H9 (cell line): Measurements from ENCODE around the gene MPHOSPH6. TPM values are rescaled to one million over a fixed set of nuclear protein-coding genes. Genes with fewer than 3 reads are reported as not detected.

Source experiments
- DNase-seq: peaks from one replicate; pipeline ENCODE4 v3.0.0-alpha.2; 2017
- H2AFZ ChIP-seq: one replicate; pipeline ENCODE4 v1.6.1; 2013; ENCODE audit warnings: mild to moderate bottlenecking, low read length, control low read depth, moderate library complexity
- H2AK5ac ChIP-seq: 2 replicates; pipeline ENCODE4 v1.6.1; 2013; ENCODE audit warnings: low read length, control low read depth, mixed read lengths; ENCODE audit not compliant: insufficient read length
- H2BK120ac ChIP-seq: one replicate; pipeline ENCODE4 v1.6.1; 2013; ENCODE audit warnings: low read depth, mild to moderate bottlenecking, low read length, control low read depth, inconsistent platforms; ENCODE audit not compliant: poor library complexity, severe bottlenecking
- H2BK12ac ChIP-seq: 2 replicates; pipeline ENCODE4 v1.6.1; 2013; ENCODE audit warnings: low read length, control low read depth, mixed read lengths, low read depth; ENCODE audit not compliant: insufficient read length
- H2BK15ac ChIP-seq: 2 replicates; pipeline ENCODE4 v1.6.1; 2013; ENCODE audit warnings: low read depth, low read length, control low read depth
- H2BK20ac ChIP-seq: one replicate; pipeline ENCODE4 v1.6.1; 2013; ENCODE audit warnings: low read depth, mild to moderate bottlenecking, low read length, control low read depth, inconsistent platforms; ENCODE audit not compliant: poor library complexity, severe bottlenecking
- H2BK5ac ChIP-seq: 2 replicates; pipeline ENCODE4 v1.6.1; 2013; ENCODE audit warnings: low read length, control low read depth, mixed read lengths; ENCODE audit not compliant: insufficient read length
- H3K14ac ChIP-seq: 2 replicates; pipeline ENCODE4 v1.6.1; 2013; ENCODE audit warnings: low read length, control low read depth; ENCODE audit not compliant: insufficient read depth
- H3K18ac ChIP-seq: 2 replicates; pipeline ENCODE4 v1.6.1; 2013; ENCODE audit warnings: low read depth, mild to moderate bottlenecking, mixed read lengths, low read length, control low read depth; ENCODE audit not compliant: insufficient read length
- H3K23ac ChIP-seq: 2 replicates; pipeline ENCODE4 v1.6.1; 2013; ENCODE audit warnings: low read length, control low read depth, mixed read lengths, low read depth; ENCODE audit not compliant: insufficient read length
- H3K23me2 ChIP-seq: 2 replicates; pipeline ENCODE4 v1.6.1; 2013; ENCODE audit warnings: low read depth, mild to moderate bottlenecking, mixed read lengths, low read length, control low read depth; ENCODE audit not compliant: insufficient read length, poor library complexity, severe bottlenecking
- H3K27ac ChIP-seq: 2 replicates; pipeline ENCODE4 v1.5.1; 2013; ENCODE audit warnings: low read length, control low read depth, mixed read lengths, low read depth; ENCODE audit not compliant: insufficient read length
- H3K27me3 ChIP-seq: 2 replicates; pipeline ENCODE4 v1.6.1; 2013; ENCODE audit warnings: low read length, control low read depth, inconsistent platforms; ENCODE audit not compliant: insufficient read depth
- H3K4ac ChIP-seq: 2 replicates; pipeline ENCODE4 v1.6.1; 2013; ENCODE audit warnings: low read depth, mild to moderate bottlenecking, control low read depth, inconsistent platforms, low read length, moderate library complexity
- H3K4me1 ChIP-seq: 2 replicates; pipeline ENCODE4 v1.6.1; 2013; ENCODE audit warnings: low read length, control low read depth, inconsistent platforms; ENCODE audit not compliant: insufficient read depth
- H3K4me2 ChIP-seq: 2 replicates; pipeline ENCODE4 v1.6.1; 2013; ENCODE audit warnings: low read length, control low read depth, mixed read lengths; ENCODE audit not compliant: insufficient read length, insufficient read depth
- H3K56ac ChIP-seq: 2 replicates; pipeline ENCODE4 v1.6.1; 2013; ENCODE audit warnings: low read depth, mild to moderate bottlenecking, mixed read lengths, low read length, control low read depth; ENCODE audit not compliant: insufficient read length
- H3K79me1 ChIP-seq: 2 replicates; pipeline ENCODE4 v1.6.1; 2013; ENCODE audit warnings: low read depth, mild to moderate bottlenecking, moderate library complexity, low read length, control low read depth, inconsistent platforms; ENCODE audit not compliant: insufficient read depth, poor library complexity, severe bottlenecking
- H3K79me2 ChIP-seq: 2 replicates; pipeline ENCODE4 v1.6.1; 2013; ENCODE audit warnings: low read length, control low read depth, inconsistent platforms; ENCODE audit not compliant: insufficient read depth
- H3K9ac ChIP-seq: 2 replicates; pipeline ENCODE4 v1.6.1; 2013; ENCODE audit warnings: low read length, control low read depth, mixed read lengths; ENCODE audit not compliant: insufficient read length; ENCODE audit errors: extremely low read depth
- H3K9me3 ChIP-seq: one replicate; pipeline ENCODE4 v1.6.1; 2013; ENCODE audit warnings: low read depth, low read length, inconsistent platforms; ENCODE audit not compliant: control insufficient read depth
- H3T11ph ChIP-seq: one replicate; pipeline ENCODE4 v1.6.1; 2013; ENCODE audit warnings: mild to moderate bottlenecking, low read length, control low read depth, inconsistent platforms
- H4K20me1 ChIP-seq: one replicate; pipeline ENCODE4 v1.6.1; 2013; ENCODE audit not compliant: control insufficient read depth, insufficient read length, insufficient read depth
- H4K5ac ChIP-seq: 2 replicates; pipeline ENCODE4 v1.6.1; 2013; ENCODE audit warnings: low read depth, mild to moderate bottlenecking, mixed read lengths, low read length, control low read depth; ENCODE audit not compliant: insufficient read length
- H4K8ac ChIP-seq: replicated peaks from 2 replicates; pipeline ENCODE4 v1.6.1; 2013; ENCODE audit warnings: low read length, control low read depth, mixed read lengths, low read depth; ENCODE audit not compliant: insufficient read length
- H4K91ac ChIP-seq: 2 replicates; pipeline ENCODE4 v1.6.1; 2013; ENCODE audit warnings: low read depth, mild to moderate bottlenecking, moderate library complexity, mixed read lengths, low read length, control low read depth; ENCODE audit not compliant: insufficient read length
- H3K27ac Mint-ChIP-seq, 3 experiments: 2 replicates in 2 of 3; 3 replicates in 1 of 3; pipeline ENCODE4 v1.8.0; 2020 to 2021; ENCODE audit warnings: mixed read lengths in 3 of 3, mild to moderate bottlenecking in 1 of 3, moderate library complexity in 1 of 3
- H3K27me3 Mint-ChIP-seq: 2 replicates; pipeline ENCODE4 v1.8.0; 2021; ENCODE audit warnings: low read depth, mild to moderate bottlenecking, moderate library complexity, mixed read lengths
- H3K36me3 Mint-ChIP-seq, 3 experiments: 2 replicates in 2 of 3; 3 replicates in 1 of 3; pipeline ENCODE4 v1.8.0; 2020 to 2021; ENCODE audit warnings: low read depth in 3 of 3, mixed read lengths in 3 of 3; ENCODE audit not compliant: insufficient read depth in 1 of 3
- H3K4me1 Mint-ChIP-seq, 2 experiments: 2 replicates each; pipeline ENCODE4 v1.8.0; 2020; ENCODE audit warnings: mixed read lengths in 2 of 2
- H3K4me3 Mint-ChIP-seq, 2 experiments: 2 replicates in 1 of 2; 3 replicates in 1 of 2; pipeline ENCODE4 v1.8.0; 2020 to 2021; ENCODE audit warnings: mild to moderate bottlenecking in 2 of 2, mixed read lengths in 2 of 2, moderate library complexity in 1 of 2
- H3K9me3 Mint-ChIP-seq, 2 experiments: 2 replicates in 1 of 2; 3 replicates in 1 of 2; pipeline ENCODE4 v1.8.0; 2020; ENCODE audit warnings: mild to moderate bottlenecking in 2 of 2, mixed read lengths in 2 of 2, moderate library complexity in 1 of 2
- CTCF ChIP-seq: fragments of 200-600 bp; sonication (generic); conservative IDR thresholded peaks from 3 replicates; pipeline ENCODE4 v1.8.0; 2021; ENCODE audit warnings: antibody characterized with exemption, mild to moderate bottlenecking
- WGBS: extraction: QIAGEN DNeasy Blood & Tissue Kit; methylation state at CpG from one replicate; pipeline ENCODE4 v1.1.7; 2013; ENCODE audit warnings: missing lambda C conversion rate, low lambda C conversion rate, mixed read lengths; ENCODE audit not compliant: insufficient read length; ENCODE audit errors: extremely low coverage; 5-methylcytosine and 5-hydroxymethylcytosine counted together
- total RNA-seq: library from RNA; stranded (reverse); gene quantifications from 2 replicates; pipeline ENCODE4 v1.2.1, GENCODE V29; 2021

MPHOSPH6 gene
- total RNA-seq, 1 experiment from 2014 or later, result 38.3 TPM

GRCh38 chr16:82135844-82136243 lies 34.2 kb downstream of the MPHOSPH6 start:
- Histone ChIP-seq H2BK12ac (no peak overlapping the region), H2BK120ac (no peak overlapping the region), H4K20me1 (no peaks in the 10 kb centered on the region), H3K9me3 (no peaks in the 10 kb centered on the region), H2AFZ (no peak overlapping the region), H3K9ac (no peak overlapping the region), H2BK15ac (no peak overlapping the region), H3K14ac (no peak overlapping the region), H2AK5ac (no peak overlapping the region), H3K79me2 (no peaks in the 10 kb centered on the region), H3K4me2 (no peak overlapping the region), H3K27ac (no peak overlapping the region), H3K18ac (no peak overlapping the region), H4K91ac (no peak overlapping the region), H3K4me1 (no peaks in the 10 kb centered on the region; the same call in 1 of the 2 replicates), H3K4ac (no peak overlapping the region), H4K8ac (no peak overlapping the region), H4K5ac (no peak overlapping the region), H3K56ac (no peak overlapping the region), H2BK20ac (no peak overlapping the region), H3K23ac (no peak overlapping the region), H3T11ph (no peak overlapping the region), H3K27me3 (no peaks in the 10 kb centered on the region), H3K23me2 (no peaks in the 10 kb centered on the region), H3K79me1 (no peaks in the 10 kb centered on the region), H2BK5ac (no peak overlapping the region)
- Mint-ChIP-seq H3K36me3 (peaks cover 1 to 26% (median 25%) of the 10 kb centered on the region in 3 experiments; a peak in 6 of 7 replicates), H3K4me1 (peaks cover 11 to 12% of the 10 kb centered on the region in 2 experiments), H3K27me3 (no peaks in the 10 kb centered on the region; the same call in 1 of the 2 replicates), H3K4me3 (no peak overlapping the region), H3K27ac (no peak overlapping the region), H3K9me3 (no peaks in the 10 kb centered on the region; a peak in 2 of 5 replicates)
- DNase-seq, result no peak
- no peak for TF ChIP-seq CTCF
- WGBS, result no CpG with 5 or more reads among the region's 8 CpGs
